HepG2 (cell line): Measurements from ENCODE around the gene ARSB. TPM values are rescaled to one million over a fixed set of nuclear protein-coding genes. Genes with fewer than 3 reads are reported as not detected.

Experiments used
- ARHGAP35 ChIP-seq: sonication (generic); formaldehyde crosslinking; IDR thresholded peaks from 2 replicates; pipeline ENCODE4 v1.9.0; 2022; ENCODE audit warnings: mild to moderate bottlenecking, inconsistent platforms, moderate library complexity, missing genetic modification reagents, borderline replicate concordance
- CBX5 ChIP-seq: sonication (generic); formaldehyde crosslinking; IDR thresholded peaks from 2 replicates; pipeline ENCODE4 v1.4.0; 2020; ENCODE audit warnings: missing genetic modification reagents, borderline replicate concordance
- FOXC1 ChIP-seq: sonication (generic); formaldehyde crosslinking; IDR thresholded peaks from 2 replicates; pipeline ENCODE4 v1.8.0; 2022; ENCODE audit warnings: mild to moderate bottlenecking, missing genetic modification reagents, borderline replicate concordance
- MXD4 ChIP-seq: IDR thresholded peaks from 2 replicates; pipeline ENCODE4 v1.6.1; 2016; ENCODE audit warnings: mild to moderate bottlenecking, missing biosample characterization, missing genetic modification reagents
- NCOA5 ChIP-seq: sonication (generic); formaldehyde crosslinking; IDR thresholded peaks from 2 replicates; pipeline ENCODE4 v1.4.0; 2020; ENCODE audit warnings: missing genetic modification reagents
- NFYB ChIP-seq: sonication (generic); formaldehyde crosslinking; IDR thresholded peaks from 2 replicates; pipeline ENCODE4 v1.4.0; 2020; ENCODE audit warnings: missing genetic modification reagents
- RBM22 ChIP-seq: fragments of 200-400 bp; formaldehyde crosslinking; optimal IDR thresholded peaks from 2 replicates; pipeline ENCODE3; 2017; ENCODE audit warnings: mild to moderate bottlenecking, low read length, moderate library complexity
- RCOR2 ChIP-seq: IDR thresholded peaks from 2 replicates; pipeline ENCODE4 v1.6.1; 2016; ENCODE audit warnings: missing biosample characterization, missing genetic modification reagents
- TBX2 ChIP-seq: sonication (generic); formaldehyde crosslinking; IDR thresholded peaks from 2 replicates; pipeline ENCODE4 v1.5.0; 2020; ENCODE audit warnings: missing genetic modification reagents, mild to moderate bottlenecking, borderline replicate concordance
- ZNF234 ChIP-seq: sonication (generic); formaldehyde crosslinking; conservative IDR thresholded peaks from 2 replicates; pipeline ENCODE4 v1.5.1; 2020; ENCODE audit warnings: mild to moderate bottlenecking, missing genetic modification reagents
- ZNF253 ChIP-seq: sonication (generic); formaldehyde crosslinking; IDR thresholded peaks from 2 replicates; pipeline ENCODE4 v1.8.0; 2022; ENCODE audit warnings: mild to moderate bottlenecking, missing genetic modification reagents, borderline replicate concordance
- ZNF496 ChIP-seq: sonication (generic); formaldehyde crosslinking; IDR thresholded peaks from 2 replicates; pipeline ENCODE4 v1.8.1; 2023; ENCODE audit warnings: mild to moderate bottlenecking, moderate library complexity, missing genetic modification reagents; ENCODE audit not compliant: insufficient replicate concordance
- ZNF552 ChIP-seq: sonication (generic); formaldehyde crosslinking; IDR thresholded peaks from 2 replicates; pipeline ENCODE4 v1.9.0; 2022; ENCODE audit warnings: missing genetic modification reagents, mild to moderate bottlenecking, borderline replicate concordance
- ZNF788 ChIP-seq: sonication (generic); formaldehyde crosslinking; IDR thresholded peaks from 2 replicates; pipeline ENCODE4 v1.5.0; 2020; ENCODE audit warnings: mild to moderate bottlenecking, missing genetic modification reagents, borderline replicate concordance
- ZNF83 ChIP-seq: sonication (generic); formaldehyde crosslinking; IDR thresholded peaks from 2 replicates; pipeline ENCODE4 v1.4.0; 2020; ENCODE audit warnings: missing genetic modification reagents, mild to moderate bottlenecking, borderline replicate concordance
- ZSCAN12 ChIP-seq: sonication (generic); formaldehyde crosslinking; IDR thresholded peaks from 2 replicates; pipeline ENCODE4 v1.9.0; 2021; ENCODE audit warnings: mild to moderate bottlenecking, missing genetic modification reagents
- polyA plus RNA-seq, 8 experiments: library from polyadenylated mRNA; depleted of rRNA in 3 of 8; stranded (reverse) in 7 of 8; unstranded in 1 of 8; fragments of >200 nt; fragmentation: Illumina TruSeq in 4 of 8; extraction: Trizol in 4 of 8; gene quantifications; 2 replicates each; pipeline versions ENCODE4 v1.2.1 to v1.2.3, GENCODE V29; 2011 to 2016; ENCODE audit warnings: low read depth in 4 of 8, missing spikeins in 1 of 8, mixed read lengths in 1 of 8; ENCODE audit not compliant: insufficient read depth in 1 of 8
- total RNA-seq, 5 experiments: library from RNA; depleted of rRNA; stranded (reverse); fragments of >200 nt; fragmentation: Illumina TruSeq; extraction: Trizol; gene quantifications; 2 replicates each; pipeline ENCODE4 v1.2.3, GENCODE V29; 2016; ENCODE audit warnings: low read depth in 1 of 5
- TF ChIP-seq, protein P1 (sequence below): sonication (generic); formaldehyde crosslinking; IDR thresholded peaks from 2 replicates; pipeline ENCODE4 v1.5.1; 2020; ENCODE audit warnings: mild to moderate bottlenecking, missing genetic modification reagents, borderline replicate concordance
- TF ChIP-seq, protein P2 (sequence below): sonication (generic); formaldehyde crosslinking; IDR thresholded peaks from 2 replicates; pipeline ENCODE4 v1.4.0; 2020; ENCODE audit warnings: missing genetic modification reagents, mild to moderate bottlenecking, borderline replicate concordance
- TF ChIP-seq, protein P3 (sequence below): sonication (generic); formaldehyde crosslinking; IDR thresholded peaks from 2 replicates; pipeline ENCODE4 v1.8.1; 2023; ENCODE audit warnings: missing genetic modification reagents, mild to moderate bottlenecking, borderline replicate concordance
- TF ChIP-seq, protein P4 (sequence below): fragments of 450-650 bp; IDR thresholded peaks from 2 replicates; pipeline ENCODE4 v1.6.1; 2017

Gene ARSB
- total and polyA plus RNA-seq, 2 of the 13 experiments (the other 11 are each of a cell fraction or from before 2014, with no cell fraction given) = 52.6 to 66.4 TPM

DNA sequence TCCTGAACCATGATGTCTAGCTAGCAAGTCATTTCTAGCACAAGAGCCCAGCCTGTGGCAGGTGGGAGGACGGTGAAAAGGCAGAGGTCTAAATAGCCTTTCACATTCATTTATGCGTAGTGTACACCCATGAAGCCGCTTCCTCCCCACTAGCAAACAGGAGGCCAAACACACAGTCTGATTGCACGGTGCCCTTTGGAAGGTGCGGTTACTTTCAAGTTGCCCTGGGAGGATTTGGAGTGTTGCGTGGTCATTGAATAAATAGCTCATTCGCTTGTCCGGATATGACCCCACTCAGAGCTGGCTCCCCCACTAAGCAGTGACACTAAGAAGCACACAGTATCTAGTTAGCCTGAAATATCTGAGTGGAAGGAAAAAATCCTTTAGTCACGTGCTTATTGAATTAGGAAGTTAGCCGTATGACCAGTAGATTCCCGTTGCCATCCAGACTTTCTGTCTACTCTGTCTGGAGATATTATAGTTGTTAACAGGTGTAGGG, 664 bp upstream of the ARSB start (continued):
- TF ChIP-seq, protein P1, sequence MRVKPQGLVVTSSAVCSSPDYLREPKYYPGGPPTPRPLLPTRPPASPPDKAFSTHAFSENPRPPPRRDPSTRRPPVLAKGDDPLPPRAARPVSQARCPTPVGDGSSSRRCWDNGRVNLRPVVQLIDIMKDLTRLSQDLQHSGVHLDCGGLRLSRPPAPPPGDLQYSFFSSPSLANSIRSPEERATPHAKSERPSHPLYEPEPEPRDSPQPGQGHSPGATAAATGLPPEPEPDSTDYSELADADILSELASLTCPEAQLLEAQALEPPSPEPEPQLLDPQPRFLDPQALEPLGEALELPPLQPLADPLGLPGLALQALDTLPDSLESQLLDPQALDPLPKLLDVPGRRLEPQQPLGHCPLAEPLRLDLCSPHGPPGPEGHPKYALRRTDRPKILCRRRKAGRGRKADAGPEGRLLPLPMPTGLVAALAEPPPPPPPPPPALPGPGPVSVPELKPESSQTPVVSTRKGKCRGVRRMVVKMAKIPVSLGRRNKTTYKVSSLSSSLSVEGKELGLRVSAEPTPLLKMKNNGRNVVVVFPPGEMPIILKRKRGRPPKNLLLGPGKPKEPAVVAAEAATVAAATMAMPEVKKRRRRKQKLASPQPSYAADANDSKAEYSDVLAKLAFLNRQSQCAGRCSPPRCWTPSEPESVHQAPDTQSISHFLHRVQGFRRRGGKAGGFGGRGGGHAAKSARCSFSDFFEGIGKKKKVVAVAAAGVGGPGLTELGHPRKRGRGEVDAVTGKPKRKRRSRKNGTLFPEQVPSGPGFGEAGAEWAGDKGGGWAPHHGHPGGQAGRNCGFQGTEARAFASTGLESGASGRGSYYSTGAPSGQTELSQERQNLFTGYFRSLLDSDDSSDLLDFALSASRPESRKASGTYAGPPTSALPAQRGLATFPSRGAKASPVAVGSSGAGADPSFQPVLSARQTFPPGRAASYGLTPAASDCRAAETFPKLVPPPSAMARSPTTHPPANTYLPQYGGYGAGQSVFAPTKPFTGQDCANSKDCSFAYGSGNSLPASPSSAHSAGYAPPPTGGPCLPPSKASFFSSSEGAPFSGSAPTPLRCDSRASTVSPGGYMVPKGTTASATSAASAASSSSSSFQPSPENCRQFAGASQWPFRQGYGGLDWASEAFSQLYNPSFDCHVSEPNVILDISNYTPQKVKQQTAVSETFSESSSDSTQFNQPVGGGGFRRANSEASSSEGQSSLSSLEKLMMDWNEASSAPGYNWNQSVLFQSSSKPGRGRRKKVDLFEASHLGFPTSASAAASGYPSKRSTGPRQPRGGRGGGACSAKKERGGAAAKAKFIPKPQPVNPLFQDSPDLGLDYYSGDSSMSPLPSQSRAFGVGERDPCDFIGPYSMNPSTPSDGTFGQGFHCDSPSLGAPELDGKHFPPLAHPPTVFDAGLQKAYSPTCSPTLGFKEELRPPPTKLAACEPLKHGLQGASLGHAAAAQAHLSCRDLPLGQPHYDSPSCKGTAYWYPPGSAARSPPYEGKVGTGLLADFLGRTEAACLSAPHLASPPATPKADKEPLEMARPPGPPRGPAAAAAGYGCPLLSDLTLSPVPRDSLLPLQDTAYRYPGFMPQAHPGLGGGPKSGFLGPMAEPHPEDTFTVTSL (CRISPR knock-in tag) = peak; percentile 96; the same call in 1 of the 2 replicates
- 0 out of 2 replicates have a peak, but pooled peaks have one; percentile 25 for TF ChIP-seq ARHGAP35 (CRISPR knock-in tag)
- TF ChIP-seq, protein P2, sequence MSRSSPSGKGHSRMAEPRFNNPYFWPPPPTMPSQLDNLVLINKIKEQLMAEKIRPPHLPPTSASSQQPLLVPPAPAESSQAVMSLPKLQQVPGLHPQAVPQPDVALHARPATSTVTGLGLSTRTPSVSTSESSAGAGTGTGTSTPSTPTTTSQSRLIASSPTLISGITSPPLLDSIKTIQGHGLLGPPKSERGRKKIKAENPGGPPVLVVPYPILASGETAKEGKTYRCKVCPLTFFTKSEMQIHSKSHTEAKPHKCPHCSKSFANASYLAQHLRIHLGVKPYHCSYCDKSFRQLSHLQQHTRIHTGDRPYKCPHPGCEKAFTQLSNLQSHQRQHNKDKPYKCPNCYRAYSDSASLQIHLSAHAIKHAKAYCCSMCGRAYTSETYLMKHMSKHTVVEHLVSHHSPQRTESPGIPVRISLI (CRISPR knock-in tag) = peak; percentile 89
- TF ChIP-seq ZNF496 (CRISPR knock-in tag) = no peak
- TF ChIP-seq RBM22 = peak; percentile 87
- TF ChIP-seq CBX5 (CRISPR knock-in tag) = peak; percentile 96; the same call in 1 of the 2 replicates
- TF ChIP-seq, protein P3, sequence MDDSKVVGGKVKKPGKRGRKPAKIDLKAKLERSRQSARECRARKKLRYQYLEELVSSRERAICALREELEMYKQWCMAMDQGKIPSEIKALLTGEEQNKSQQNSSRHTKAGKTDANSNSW (CRISPR knock-in tag) = no peak
- TF ChIP-seq TBX2 (CRISPR knock-in tag) = peak; percentile 99
- peak; percentile 97; the same call in 1 of the 2 replicates for TF ChIP-seq ZNF788
- 0 out of 2 replicates have a peak, but pooled peaks have one; percentile 88 for TF ChIP-seq NCOA5 (CRISPR knock-in tag)
- no peak for TF ChIP-seq ZNF234 (CRISPR knock-in tag)
- peak; percentile 81 for TF ChIP-seq FOXC1 (CRISPR knock-in tag)
- no peak for TF ChIP-seq ZSCAN12 (CRISPR knock-in tag)
- TF ChIP-seq, protein P4, sequence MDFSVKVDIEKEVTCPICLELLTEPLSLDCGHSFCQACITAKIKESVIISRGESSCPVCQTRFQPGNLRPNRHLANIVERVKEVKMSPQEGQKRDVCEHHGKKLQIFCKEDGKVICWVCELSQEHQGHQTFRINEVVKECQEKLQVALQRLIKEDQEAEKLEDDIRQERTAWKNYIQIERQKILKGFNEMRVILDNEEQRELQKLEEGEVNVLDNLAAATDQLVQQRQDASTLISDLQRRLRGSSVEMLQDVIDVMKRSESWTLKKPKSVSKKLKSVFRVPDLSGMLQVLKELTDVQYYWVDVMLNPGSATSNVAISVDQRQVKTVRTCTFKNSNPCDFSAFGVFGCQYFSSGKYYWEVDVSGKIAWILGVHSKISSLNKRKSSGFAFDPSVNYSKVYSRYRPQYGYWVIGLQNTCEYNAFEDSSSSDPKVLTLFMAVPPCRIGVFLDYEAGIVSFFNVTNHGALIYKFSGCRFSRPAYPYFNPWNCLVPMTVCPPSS = no peak
- TF ChIP-seq ZNF253 (CRISPR knock-in tag) = no peak
- peak; percentile 88 for TF ChIP-seq RCOR2 (CRISPR knock-in tag)
- no peak for TF ChIP-seq NFYB (CRISPR knock-in tag)
- peak; percentile 59; the same call in 1 of the 2 replicates for TF ChIP-seq MXD4 (CRISPR knock-in tag)
- peak; percentile 41; the same call in 1 of the 2 replicates for TF ChIP-seq ZNF552 (CRISPR knock-in tag)
- TF ChIP-seq ZNF83 (CRISPR knock-in tag) = no peak
